ENCODE results near the gene WDR88.

DNA sequence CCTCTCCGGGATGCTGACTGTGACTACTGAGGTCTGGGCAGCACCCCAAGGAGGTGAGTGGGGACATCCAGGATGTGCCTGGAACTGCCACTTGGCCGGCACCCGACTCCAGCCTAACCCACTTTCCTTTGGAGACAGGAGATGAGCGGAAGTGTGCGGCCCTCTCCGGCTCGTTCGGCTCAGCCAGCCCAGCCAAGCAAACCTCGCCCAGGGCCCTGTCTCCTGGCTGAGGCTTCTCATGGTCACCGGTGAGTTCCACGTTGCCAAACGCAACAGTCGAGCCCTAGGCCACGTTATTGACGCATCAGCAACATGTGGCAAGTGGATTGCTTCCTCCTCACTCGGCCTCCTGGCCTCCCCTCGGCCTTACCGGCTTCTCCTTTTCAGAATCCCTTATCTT, 88.2 kb downstream of the WDR88 start:
- TF ChIP-seq POLR2AphosphoS5 (IDR thresholded peaks at IDR 0.05), result no peak
- no peak for TF ChIP-seq CTCF (IDR thresholded peaks at IDR 0.05)
